H1 (cell line): ENCODE data around the gene INPP4B. TPM values are rescaled to one million over a fixed set of nuclear protein-coding genes. Genes with fewer than 3 reads are reported as not detected.

Experiments used
- CTCF ChIA-PET: fragments of 300-600 bp; sonication (Branson Sonifier 250); formaldehyde crosslinking; loops from one replicate; lab custom pipeline; 2021; ENCODE audit not compliant: partially characterized antibody; lab: Charles Lee
- POLR2A ChIA-PET: fragments of 300-600 bp; sonication (Branson Sonifier 250); formaldehyde crosslinking; loops from one replicate; lab custom pipeline; 2021; ENCODE audit warnings: inconsistent platforms; ENCODE audit not compliant: partially characterized antibody; lab: Charles Lee
- DNase-seq, 2 experiments: peaks; one replicate each; pipeline versions ENCODE4 v3.0.0 to v3.0.0-alpha.2; 2010 to 2022; ENCODE audit warnings: low spot score in 2 of 2, low read depth in 1 of 2, mixed read lengths in 1 of 2
- FAIRE-seq: peaks from 2 replicates; lab custom pipeline; 2011; peaks lifted over from hg19 to GRCh38; lab: Jason Lieb, UNC
- H2AFZ ChIP-seq: 2 replicates; pipeline ENCODE4 v1.8.1; 2012; ENCODE audit warnings: low read length, inconsistent platforms
- H2AK5ac ChIP-seq: 2 replicates; pipeline ENCODE4 v1.6.1; 2013; ENCODE audit warnings: low read depth, low read length
- H2BK120ac ChIP-seq: replicated peaks from 2 replicates; pipeline ENCODE3; 2013; ENCODE audit warnings: low read depth, low read length, inconsistent platforms
- H2BK12ac ChIP-seq: 2 replicates; pipeline ENCODE4 v1.6.1; 2013; ENCODE audit warnings: low read depth, low read length
- H2BK15ac ChIP-seq: 2 replicates; pipeline ENCODE4 v1.6.1; 2013; ENCODE audit warnings: low read length
- H2BK20ac ChIP-seq: 2 replicates; pipeline ENCODE4 v1.6.1; 2013; ENCODE audit warnings: low read length
- H2BK5ac ChIP-seq: 2 replicates; pipeline ENCODE4 v1.6.1; 2013; ENCODE audit warnings: low read depth, low read length
- H3K14ac ChIP-seq: 2 replicates; pipeline ENCODE4 v1.6.1; 2013; ENCODE audit warnings: inconsistent platforms; ENCODE audit not compliant: insufficient read length
- H3K18ac ChIP-seq: 2 replicates; pipeline ENCODE4 v1.6.1; 2013; ENCODE audit warnings: low read length; ENCODE audit errors: extremely low read depth
- H3K23ac ChIP-seq: 2 replicates; pipeline ENCODE4 v1.6.1; 2013; ENCODE audit warnings: inconsistent platforms; ENCODE audit not compliant: insufficient read length
- H3K23me2 ChIP-seq: 2 replicates; pipeline ENCODE4 v1.6.1; 2013; ENCODE audit warnings: low read depth, low read length
- H3K27ac ChIP-seq: 2 replicates; pipeline ENCODE4 v1.6.1; 2011; ENCODE audit warnings: low read depth, low read length, inconsistent platforms
- H3K27me3 ChIP-seq, 4 experiments: replicated peaks in 1 of 4; 1 replicate in 1 of 4; 2 replicates in 3 of 4; pipeline versions ENCODE4 v1.6.1 to v1.8.1; 2011 to 2013; ENCODE audit warnings: low read length in 3 of 4, mild to moderate bottlenecking in 3 of 4, inconsistent platforms in 2 of 4, mixed read lengths in 2 of 4, moderate library complexity in 1 of 4; ENCODE audit not compliant: control insufficient read depth in 3 of 4, insufficient read depth in 3 of 4; ENCODE audit errors: extremely low read depth in 1 of 4
- H3K36me3 ChIP-seq, 4 experiments: 2 replicates each; pipeline versions ENCODE4 v1.6.1 to v1.8.1; 2011 to 2013; ENCODE audit warnings: mild to moderate bottlenecking in 4 of 4, low read length in 3 of 4, moderate library complexity in 2 of 4, control low read depth in 1 of 4, inconsistent platforms in 1 of 4; ENCODE audit not compliant: insufficient read depth in 4 of 4, control insufficient read depth in 2 of 4
- H3K4ac ChIP-seq: replicated peaks from 2 replicates; pipeline ENCODE3; 2013; ENCODE audit warnings: low read length, low read depth, mixed read lengths, inconsistent platforms; ENCODE audit not compliant: insufficient read length
- H3K4me1 ChIP-seq, 4 experiments: replicated peaks in 1 of 4; 1 replicate in 1 of 4; 2 replicates in 3 of 4; pipeline versions ENCODE4 v1.6.1 to v1.8.1; 2011 to 2013; ENCODE audit warnings: low read length in 3 of 4, inconsistent platforms in 2 of 4, mixed read lengths in 1 of 4; ENCODE audit not compliant: insufficient read depth in 4 of 4, control insufficient read depth in 3 of 4
- H3K4me2 ChIP-seq, 2 experiments: 2 replicates each; pipeline versions ENCODE4 v1.6.1 to v1.8.1; 2011 to 2013; ENCODE audit warnings: low read depth in 2 of 2, low read length in 2 of 2, control low read depth in 1 of 2, inconsistent platforms in 1 of 2, mild to moderate bottlenecking in 1 of 2; ENCODE audit not compliant: insufficient read depth in 1 of 2
- H3K4me3 ChIP-seq, 4 experiments: fragments of 200-600, 300-600 bp in 1 of 4; sonication (generic), shearing (Covaris generic), sonication (Bioruptor Twin) in 1 of 4; 2 replicates each; pipeline versions ENCODE4 v1.5.1 to v1.8.1; 2011 to 2016; ENCODE audit warnings: low read length in 4 of 4, low read depth in 3 of 4, control low read depth in 2 of 4, inconsistent platforms in 2 of 4, mild to moderate bottlenecking in 2 of 4, mixed read lengths in 1 of 4, moderate library complexity in 1 of 4; ENCODE audit not compliant: insufficient read depth in 2 of 4; ENCODE audit errors: extremely low read depth in 1 of 4
- H3K56ac ChIP-seq: replicated peaks from 2 replicates; pipeline ENCODE3; 2013; ENCODE audit warnings: low read depth, mild to moderate bottlenecking, mixed read lengths, low read length, inconsistent platforms; ENCODE audit not compliant: insufficient read length
- H3K79me1 ChIP-seq: 2 replicates; pipeline ENCODE4 v1.6.1; 2013; ENCODE audit warnings: low read depth, low read length, control low read depth
- H3K79me2 ChIP-seq, 2 experiments: 2 replicates each; pipeline versions ENCODE4 v1.6.1 to v1.8.1; 2012 to 2013; ENCODE audit warnings: low read length in 2 of 2, mild to moderate bottlenecking in 2 of 2, inconsistent platforms in 1 of 2; ENCODE audit not compliant: insufficient read depth in 2 of 2, control insufficient read depth in 1 of 2
- H3K9ac ChIP-seq, 4 experiments: replicated peaks in 1 of 4; 1 replicate in 1 of 4; 2 replicates in 3 of 4; pipeline versions ENCODE4 v1.6.1 to v1.8.1; 2011 to 2013; ENCODE audit warnings: low read depth in 3 of 4, low read length in 3 of 4, control low read depth in 2 of 4, mild to moderate bottlenecking in 2 of 4, moderate library complexity in 2 of 4, inconsistent platforms in 1 of 4; ENCODE audit errors: extremely low read depth in 1 of 4
- H3K9me3 ChIP-seq, 2 experiments: 2 replicates each; pipeline versions ENCODE4 v1.6.1 to v1.8.1; 2012 to 2013; ENCODE audit warnings: mild to moderate bottlenecking in 2 of 2, moderate library complexity in 2 of 2, control low read depth in 1 of 2, inconsistent platforms in 1 of 2, low read depth in 1 of 2, low read length in 1 of 2, mixed read lengths in 1 of 2; ENCODE audit not compliant: insufficient read depth in 2 of 2
- H4K20me1 ChIP-seq, 2 experiments: replicated peaks in 1 of 2; 2 replicates each; pipeline versions ENCODE3 to v1.8.1; 2011 to 2013; ENCODE audit warnings: inconsistent platforms in 2 of 2, low read length in 2 of 2, mild to moderate bottlenecking in 1 of 2; ENCODE audit not compliant: insufficient read depth in 2 of 2, control insufficient read depth in 1 of 2
- H4K5ac ChIP-seq: 2 replicates; pipeline ENCODE4 v1.6.1; 2013; ENCODE audit warnings: low read length, low read depth, mixed read lengths, inconsistent platforms; ENCODE audit not compliant: insufficient read length
- H4K8ac ChIP-seq: 2 replicates; pipeline ENCODE4 v1.8.0; 2013; ENCODE audit warnings: mild to moderate bottlenecking, moderate library complexity, low read length, inconsistent platforms; ENCODE audit not compliant: insufficient read depth; ENCODE audit errors: extremely low read depth
- H4K91ac ChIP-seq: replicated peaks from 2 replicates; pipeline ENCODE3; 2013; ENCODE audit warnings: low read length, mixed read lengths, inconsistent platforms; ENCODE audit not compliant: insufficient read length
- CTBP2 ChIP-seq: IDR thresholded peaks from 2 replicates; pipeline ENCODE4 v1.7.0; 2011; ENCODE audit warnings: borderline replicate concordance, mild to moderate bottlenecking, moderate library complexity, mixed read lengths, low read length; ENCODE audit not compliant: insufficient read depth, insufficient read length
- HDAC2 ChIP-seq, 2 experiments: fragments of 300-600 bp in 1 of 2; sonication (generic) in 1 of 2; IDR thresholded peaks; 2 replicates each; pipeline ENCODE4 v1.6.1; 2011 to 2012; ENCODE audit warnings: low read depth in 2 of 2, low read length in 2 of 2, mild to moderate bottlenecking in 2 of 2, moderate library complexity in 2 of 2, borderline replicate concordance in 1 of 2, inconsistent platforms in 1 of 2
- KDM5A ChIP-seq: fragments of 200-600 bp; IDR thresholded peaks from 2 replicates; pipeline ENCODE4 v1.7.1; 2012; ENCODE audit warnings: mild to moderate bottlenecking, low read length, inconsistent platforms, mixed read lengths
- POLR2A ChIP-seq, 2 experiments: IDR thresholded peaks; 1 replicate in 1 of 2; 2 replicates in 1 of 2; pipeline ENCODE4 v1.6.1; 2011; ENCODE audit warnings: low read depth in 2 of 2, low read length in 2 of 2, mild to moderate bottlenecking in 2 of 2; ENCODE audit errors: control extremely low read depth in 1 of 2
- RFX5 ChIP-seq: IDR thresholded peaks from 2 replicates; pipeline ENCODE4 v1.6.1; 2011; ENCODE audit warnings: low read depth, low read length, improper control_type of control experiment, borderline replicate concordance
- SAP30 ChIP-seq: fragments of 300-600 bp; sonication (generic); IDR thresholded peaks from 2 replicates; pipeline ENCODE4 v1.7.1; 2012; ENCODE audit warnings: low read length, moderate library complexity, mild to moderate bottlenecking, inconsistent platforms; ENCODE audit not compliant: insufficient read depth, insufficient replicate concordance
- SIRT6 ChIP-seq: IDR thresholded peaks from one replicate; pipeline ENCODE4 v1.7.1; 2012; ENCODE audit warnings: low read length, inconsistent platforms
- SIX5 ChIP-seq: IDR thresholded peaks from 2 replicates; pipeline ENCODE4 v1.6.1; 2011; ENCODE audit warnings: mild to moderate bottlenecking, low read depth, low read length
- YY1 ChIP-seq: IDR thresholded peaks from 2 replicates; pipeline ENCODE4 v1.6.1; 2011; ENCODE audit warnings: low read depth, mild to moderate bottlenecking, low read length
- WGBS, 2 experiments: shearing (Covaris generic) in 1 of 2; methylation state at CpG; one replicate each; pipeline versions ENCODE4 v1.1.6 to v1.1.7; 2013 to 2015; ENCODE audit warnings: low lambda C conversion rate in 2 of 2, mixed read lengths in 2 of 2, inconsistent platforms in 1 of 2, low coverage in 1 of 2, missing lambda C conversion rate in 1 of 2; ENCODE audit not compliant: insufficient replicate concordance in 2 of 2, insufficient coverage in 1 of 2, insufficient read length in 1 of 2; ENCODE audit errors: extremely low coverage in 1 of 2, missing lambda C conversion rate in 1 of 2; 5-methylcytosine and 5-hydroxymethylcytosine counted together
- polyA plus RNA-seq, 7 experiments: library from polyadenylated mRNA; depleted of rRNA in 3 of 7; stranded (reverse) in 5 of 7; unstranded in 2 of 7; fragments of >200 nt in 5 of 7; fragments of 200-250 nt in 2 of 7; gene quantifications; 1 replicate in 5 of 7; 2 replicates in 1 of 7; 4 replicates in 1 of 7; pipeline versions ENCODE4 v1.2.1 to v1.2.3, GENCODE V29; 2011 to 2013; ENCODE audit warnings: missing spikeins in 2 of 7, mixed read lengths in 2 of 7
- total RNA-seq: library from RNA; stranded (reverse); fragmentation: NEBNext Ultra II Directional; extraction: Animal tissue kit (Norgen Biotek cat#: 25700); gene quantifications from 2 replicates; pipeline ENCODE4 v1.2.1, GENCODE V29; 2021

Gene INPP4B
- total and polyA plus RNA-seq, 2 of the 8 experiments (the other 6 are each of a cell fraction or from before 2014, with no cell fraction given) = 0.11 to 0.54 TPM

DNA sequence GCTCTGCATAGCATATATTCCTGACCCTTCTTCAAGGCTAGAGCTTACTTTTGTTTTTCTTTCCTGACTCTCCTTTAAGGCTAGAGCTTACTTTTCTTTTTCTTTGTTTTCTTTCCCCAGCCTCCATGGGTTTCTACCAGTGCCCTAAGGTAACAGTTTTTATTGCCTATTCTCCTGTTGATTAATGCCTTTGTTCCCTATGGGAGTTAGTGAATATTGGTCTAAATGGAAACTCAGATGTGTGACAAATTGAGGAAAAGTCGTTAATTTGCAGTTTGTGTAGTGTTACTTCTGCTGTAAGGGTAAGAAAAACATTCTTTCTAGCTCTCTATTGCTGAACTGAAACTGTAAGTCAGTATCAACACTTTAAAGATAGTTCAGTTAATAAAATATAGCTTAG is 851.0 kb downstream of the INPP4B start:
- H3K56ac ChIP-seq = no peak overlapping the region
- no peak overlapping the region for H4K5ac ChIP-seq
- ChIA-PET POLR2A (no interaction called here), CTCF (no interaction called here)
- H3K9me3 ChIP-seq = peaks cover 5 to 6% of the 10 kb centered on the region in 2 experiments; a peak in 2 of 4 replicates
- H2BK12ac ChIP-seq = no peak overlapping the region
- no peak overlapping the region for H3K9ac ChIP-seq
- no peaks in the 10 kb centered on the region for H3K4me1 ChIP-seq
- no peak overlapping the region for H3K14ac ChIP-seq
- peaks cover 0 to 1% (median 0%) of the 10 kb centered on the region in 4 experiments; a peak in 1 of 7 replicates for H3K27me3 ChIP-seq
- WGBS, 2 experiments = 100% methylated on average over 1 of the region's 1 CpG; no CpG with 5 or more reads in 1 of the 2 experiments
- H3K79me1 ChIP-seq = no peaks in the 10 kb centered on the region
- no peak overlapping the region for H2BK5ac ChIP-seq
- H4K91ac ChIP-seq = no peak overlapping the region
- no peak overlapping the region for H3K4me2 ChIP-seq
- no peaks in the 10 kb centered on the region for H4K20me1 ChIP-seq
- no peaks in the 10 kb centered on the region for H3K36me3 ChIP-seq
- no peaks in the 10 kb centered on the region for H3K79me2 ChIP-seq
- no peak for DNase-seq
- no peak overlapping the region for H2BK15ac ChIP-seq
- FAIRE-seq = no peak
- no peak overlapping the region for H4K8ac ChIP-seq
- no peak overlapping the region for H3K4ac ChIP-seq
- H3K23ac ChIP-seq = no peak overlapping the region
- no peak overlapping the region for H2AFZ ChIP-seq
- no peak overlapping the region for H3K18ac ChIP-seq
- H2BK120ac ChIP-seq = no peak overlapping the region
- H3K4me3 ChIP-seq = no peak overlapping the region
- no peak overlapping the region for H3K27ac ChIP-seq
- no peak overlapping the region for H2BK20ac ChIP-seq
- no peak overlapping the region for H2AK5ac ChIP-seq
- no peaks in the 10 kb centered on the region for H3K23me2 ChIP-seq
- TF ChIP-seq SIX5 (no peak), HDAC2 (IDR thresholded peaks at IDR 0.05; ENCODE audit: borderline replicate concordance in 1 of 2, low read depth in 2 of 2, low read length in 2 of 2) (no peak), POLR2A (IDR thresholded peaks at IDR 0.05; ENCODE audit: control extremely low read depth in 1 of 2, low read depth in 2 of 2, low read length in 2 of 2) (no peak), KDM5A (no peak), RFX5 (no peak), CTBP2 (no peak), YY1 (no peak), SAP30 (no peak), SIRT6 (no peak)
